GM19023 (cell line): ENCODE data around the gene CALHM2.
"Not testable (repeated sequence)": the region's sequence is repeated elsewhere in the genome, so short reads cannot be mapped to it uniquely, and the experiment has no call there.

Experiments
- ATAC-seq: cut with Tn5 transposase; IDR thresholded peaks from one replicate; pipeline ENCODE4 v1.9.1; 2021; ENCODE audit warnings: mild to moderate bottlenecking, moderate library complexity; ENCODE audit not compliant: unreplicated experiment

The CALHM2 gene

DNA sequence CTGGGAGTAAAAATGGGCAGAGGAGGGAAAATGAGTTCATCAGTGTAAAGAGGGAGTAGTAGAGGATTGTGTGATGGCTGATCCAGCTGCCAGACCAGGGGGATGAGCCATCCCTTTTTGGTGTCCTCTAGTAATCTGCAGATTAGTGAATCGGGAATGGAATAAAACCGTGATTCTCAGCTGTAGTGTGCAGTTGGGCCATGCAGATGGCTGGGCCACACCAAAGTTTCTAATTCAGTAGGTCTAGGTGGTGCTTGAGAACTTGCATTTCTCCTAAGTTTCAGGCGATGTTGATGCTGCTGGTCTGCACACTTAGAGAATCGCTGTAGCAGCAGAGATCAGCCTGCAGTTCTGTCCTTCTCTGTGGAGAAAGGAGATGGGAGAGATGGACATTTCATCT, 33.1 kb downstream of the CALHM2 start:
- ATAC-seq, result no peak

DNA sequence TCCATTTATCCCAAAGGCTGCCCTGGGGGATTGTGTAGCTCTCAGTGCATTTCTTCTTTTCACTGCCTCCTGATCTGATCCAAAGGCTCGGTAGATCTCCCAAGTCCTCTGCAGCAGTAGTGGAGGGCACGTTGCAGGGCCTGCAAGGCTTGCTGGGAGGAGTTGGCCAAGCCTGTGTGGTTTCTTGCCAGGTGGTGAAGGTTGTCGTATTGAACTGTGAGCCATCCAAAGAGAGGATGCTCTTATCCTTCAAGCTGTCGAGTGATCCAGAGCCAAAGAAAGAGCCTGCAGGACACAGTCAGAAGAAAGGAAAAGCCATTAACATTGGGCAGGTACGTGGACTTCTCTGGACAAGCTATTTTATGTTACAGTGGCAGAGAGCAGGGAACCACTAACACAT, 34.6 kb downstream of the CALHM2 start:
- no peak for ATAC-seq

DNA sequence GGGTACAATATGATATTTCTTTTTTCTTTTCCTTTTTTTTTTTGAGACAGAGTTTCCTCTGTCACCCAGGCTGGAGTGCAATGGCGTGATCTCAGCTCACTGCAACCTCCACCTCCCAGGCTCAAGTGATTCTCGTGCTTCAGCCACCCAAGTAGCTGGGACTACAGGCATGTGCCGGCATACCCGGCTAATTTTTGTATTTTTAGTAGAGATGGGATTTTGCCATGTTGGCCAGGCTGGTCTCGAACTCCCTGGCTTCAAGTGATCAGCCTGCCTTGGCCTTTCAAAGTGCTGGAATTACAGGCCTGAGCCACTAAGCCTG, 35.1 kb downstream of the CALHM2 start:
- ATAC-seq, result not testable (repeated sequence)

DNA sequence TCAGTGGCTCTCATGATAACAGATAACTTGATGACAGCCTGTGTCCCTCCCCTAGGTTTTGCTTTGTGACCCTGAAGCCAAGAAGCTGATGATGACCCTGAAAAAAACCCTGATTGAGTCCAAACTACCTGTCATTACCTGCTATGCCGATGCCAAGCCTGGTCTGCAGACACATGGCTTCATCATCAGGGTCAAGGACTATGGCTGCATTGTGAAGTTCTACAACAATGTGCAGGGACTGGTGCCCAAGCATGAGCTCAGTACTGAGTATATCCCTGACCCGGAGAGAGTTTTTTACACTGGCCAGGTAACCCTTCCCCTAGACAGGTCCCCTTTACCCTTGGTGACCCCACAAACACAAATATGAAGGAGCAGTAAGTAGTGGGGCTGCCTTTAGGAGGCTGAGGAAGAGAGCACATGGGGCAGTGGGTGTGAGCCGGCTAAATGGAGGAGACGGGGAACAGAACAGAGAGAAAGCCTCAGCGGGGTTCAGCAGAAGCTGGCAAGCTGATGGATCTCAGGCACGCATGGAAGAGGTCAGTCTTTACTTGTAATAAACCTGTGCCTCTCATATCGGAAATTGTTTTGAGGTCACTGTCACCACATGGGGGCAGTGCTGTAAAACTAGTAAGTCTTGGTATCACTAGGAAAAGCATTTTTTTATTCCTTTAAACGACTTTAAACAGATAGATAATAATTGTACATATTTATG, 35.6 kb downstream of the CALHM2 start:
- no peak for ATAC-seq

DNA sequence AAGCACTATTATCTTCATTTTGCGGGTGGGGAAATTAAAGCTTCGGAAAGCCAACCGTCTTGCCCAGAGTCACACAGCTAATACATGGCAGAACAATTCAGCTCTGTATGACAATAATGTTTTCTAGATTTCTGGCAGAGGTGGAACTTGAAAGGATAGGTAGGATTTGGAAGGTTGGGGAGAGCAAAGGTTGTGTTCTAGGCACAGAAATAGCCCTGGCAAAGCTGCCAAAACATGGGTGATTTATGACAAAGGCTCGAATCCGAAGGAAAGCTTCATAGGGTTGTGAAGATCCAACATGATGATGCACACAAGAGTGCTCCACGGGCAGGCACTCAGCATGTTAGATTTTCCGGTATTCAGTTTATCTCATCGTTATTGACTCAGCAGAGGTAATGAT, 36.6 kb downstream of the CALHM2 start:
- ATAC-seq, result no peak

- ATAC-seq, result no peak
Measured at GRCh38 chr10:103413564-103413963, 38.6 kb downstream of the CALHM2 start.

DNA sequence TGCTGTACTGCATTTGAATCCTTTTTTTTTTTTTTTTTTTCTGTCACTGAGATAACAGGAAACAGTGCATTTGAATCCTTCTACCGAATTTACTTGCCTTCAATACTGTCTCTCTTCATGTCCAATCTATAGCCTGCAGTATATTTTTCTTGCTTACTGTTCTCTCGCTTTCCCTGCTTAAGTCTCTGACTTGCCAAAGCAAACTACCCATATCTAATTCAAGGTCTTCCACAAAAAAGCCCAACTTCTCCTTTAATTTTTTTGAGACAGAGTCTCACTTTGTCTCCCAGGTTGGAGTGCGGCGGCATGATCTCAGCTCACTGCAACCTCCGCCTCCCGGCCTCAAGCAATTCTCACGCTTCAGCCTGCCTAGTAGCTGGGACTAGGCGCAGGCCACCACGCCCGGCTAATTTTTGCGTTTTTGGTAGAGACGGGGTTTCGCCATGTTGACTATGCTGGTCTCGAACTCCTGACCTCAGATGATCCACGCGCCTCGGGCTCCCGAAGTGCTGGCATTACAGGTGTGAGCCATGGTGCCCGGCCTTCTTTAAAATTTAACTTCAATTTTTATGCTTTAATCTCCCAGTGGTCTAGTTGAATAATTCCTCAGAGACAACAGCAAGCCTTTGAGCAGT, 54.9 kb downstream of the CALHM2 start:
- no peak for ATAC-seq

DNA sequence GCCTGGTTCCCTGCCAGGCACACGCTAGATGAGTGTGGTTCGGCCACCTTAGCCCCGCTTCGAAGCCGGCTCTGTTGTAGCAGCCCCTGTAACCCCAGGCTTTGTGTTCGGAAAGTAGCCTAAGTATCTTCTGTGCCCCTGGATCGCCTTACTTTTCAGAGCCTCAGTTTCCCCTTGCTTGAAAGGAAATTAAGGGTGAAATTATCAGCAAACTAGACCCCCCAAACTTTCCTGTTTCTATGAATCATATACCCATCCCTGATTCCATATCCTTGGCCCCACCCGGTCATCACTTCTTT, 55.4 kb downstream of the CALHM2 start:
- no peak for ATAC-seq
